SK-N-MC (cell line): ENCODE data around the gene MSL3B.

Experiments
- DNase-seq: peaks from one replicate; pipeline ENCODE4 v3.0.0-alpha.2; 2011; ENCODE audit warnings: low read depth, low spot score
- H3K27ac ChIP-seq: fragments of 200-600 bp; sonication (generic); 2 replicates; pipeline ENCODE4 v1.5.1; 2016; ENCODE audit warnings: mixed run types
- H3K36me3 ChIP-seq: fragments of 200-600 bp; sonication (generic); 2 replicates; pipeline ENCODE4 v1.6.1; 2017; ENCODE audit warnings: antibody characterized with exemption, low read length, mixed read lengths; ENCODE audit not compliant: insufficient read depth
- H3K4me3 ChIP-seq: fragments of 200-600 bp; sonication (generic); 2 replicates; pipeline ENCODE4 v1.5.1; 2016
- H3K9ac ChIP-seq: fragments of 200-600 bp; sonication (generic); 2 replicates; pipeline ENCODE4 v1.8.0; 2017; ENCODE audit warnings: mixed run types, mixed read lengths; ENCODE audit not compliant: insufficient read length
- H3K9me3 ChIP-seq: fragments of 200-600 bp; sonication (generic); 2 replicates; pipeline ENCODE4 v1.6.1; 2017; ENCODE audit warnings: low read depth, mild to moderate bottlenecking, antibody characterized with exemption, low read length, moderate library complexity, mixed read lengths
- EZH2 ChIP-seq: fragments of 200-600 bp; sonication (generic); IDR thresholded peaks from one replicate; pipeline ENCODE4 v1.6.1; 2017; ENCODE audit warnings: antibody characterized with exemption
- FOXP2 ChIP-seq: optimal IDR thresholded peaks from 2 replicates; pipeline ENCODE3; 2011; ENCODE audit warnings: mild to moderate bottlenecking, moderate library complexity; ENCODE audit not compliant: insufficient read depth; ENCODE audit errors: extremely low read length, control extremely low read depth
- POLR2AphosphoS5 ChIP-seq: IDR thresholded peaks from 2 replicates; pipeline ENCODE4 v1.6.1; 2012; ENCODE audit warnings: mild to moderate bottlenecking, low read depth, low read length, borderline replicate concordance

Gene MSL3B

GRCh38 chr2:233849607-233850271 lies 18.4 kb downstream of the MSL3B start:
- Histone ChIP-seq H3K36me3 (peaks cover 89% of the 10 kb centered on the region), H3K27ac (no peak overlapping the region), H3K9ac (no peak overlapping the region), H3K4me3 (no peak overlapping the region), H3K9me3 (no peaks in the 10 kb centered on the region)
- no peak for DNase-seq
- no peak for TF ChIP-seq FOXP2
- TF ChIP-seq EZH2 = no peak
- TF ChIP-seq POLR2AphosphoS5 = no peak

- no peak for DNase-seq
- Histone ChIP-seq H3K9ac (no peak overlapping the region), H3K36me3 (peaks cover 100% of the 10 kb centered on the region), H3K9me3 (no peaks in the 10 kb centered on the region), H3K27ac (no peak overlapping the region), H3K4me3 (no peak overlapping the region)
- TF ChIP-seq EZH2 (no peak), FOXP2 (no peak), POLR2AphosphoS5 (no peak)
Measured at GRCh38 chr2:233848276-233848675, 19.9 kb downstream of the MSL3B start.

DNA sequence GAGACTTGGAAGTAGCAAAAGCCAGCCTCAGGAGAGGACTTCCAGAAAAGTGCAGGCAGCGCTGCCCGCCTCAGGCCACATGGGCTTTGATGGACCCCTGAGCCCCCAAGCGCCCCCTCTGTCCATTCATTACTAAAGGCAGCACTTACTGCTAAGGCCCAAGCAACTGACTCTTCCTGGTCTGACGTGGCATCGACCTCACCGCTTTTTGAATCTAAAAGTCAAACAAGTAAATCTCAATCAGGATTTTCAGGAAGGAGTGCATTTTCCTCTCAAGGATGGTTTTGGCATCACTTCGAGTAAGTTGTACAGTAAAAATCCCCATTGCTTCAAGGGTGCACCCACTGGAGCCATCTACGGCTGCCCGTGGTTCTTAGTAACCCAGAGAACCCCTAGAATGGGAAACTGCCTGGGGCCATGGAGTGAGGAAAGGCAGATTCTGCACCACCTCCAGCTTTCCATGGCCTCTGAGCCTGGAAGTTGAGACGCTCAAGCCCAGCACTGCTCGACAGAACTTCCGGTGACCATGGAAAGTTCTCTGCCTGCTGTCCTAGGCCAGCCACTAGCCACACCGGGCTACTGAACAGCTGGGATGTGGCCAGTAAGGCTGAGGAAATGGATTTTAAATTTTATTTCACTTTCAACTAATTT lies 20.8 kb downstream of the MSL3B start:
- Histone ChIP-seq H3K27ac (no peak overlapping the region; the same call in 1 of the 2 replicates), H3K4me3 (no peak overlapping the region), H3K36me3 (peaks cover 100% of the 10 kb centered on the region), H3K9ac (no peak overlapping the region), H3K9me3 (no peaks in the 10 kb centered on the region)
- TF ChIP-seq POLR2AphosphoS5 (no peak), EZH2 (no peak), FOXP2 (no peak)
- no peak for DNase-seq

DNA sequence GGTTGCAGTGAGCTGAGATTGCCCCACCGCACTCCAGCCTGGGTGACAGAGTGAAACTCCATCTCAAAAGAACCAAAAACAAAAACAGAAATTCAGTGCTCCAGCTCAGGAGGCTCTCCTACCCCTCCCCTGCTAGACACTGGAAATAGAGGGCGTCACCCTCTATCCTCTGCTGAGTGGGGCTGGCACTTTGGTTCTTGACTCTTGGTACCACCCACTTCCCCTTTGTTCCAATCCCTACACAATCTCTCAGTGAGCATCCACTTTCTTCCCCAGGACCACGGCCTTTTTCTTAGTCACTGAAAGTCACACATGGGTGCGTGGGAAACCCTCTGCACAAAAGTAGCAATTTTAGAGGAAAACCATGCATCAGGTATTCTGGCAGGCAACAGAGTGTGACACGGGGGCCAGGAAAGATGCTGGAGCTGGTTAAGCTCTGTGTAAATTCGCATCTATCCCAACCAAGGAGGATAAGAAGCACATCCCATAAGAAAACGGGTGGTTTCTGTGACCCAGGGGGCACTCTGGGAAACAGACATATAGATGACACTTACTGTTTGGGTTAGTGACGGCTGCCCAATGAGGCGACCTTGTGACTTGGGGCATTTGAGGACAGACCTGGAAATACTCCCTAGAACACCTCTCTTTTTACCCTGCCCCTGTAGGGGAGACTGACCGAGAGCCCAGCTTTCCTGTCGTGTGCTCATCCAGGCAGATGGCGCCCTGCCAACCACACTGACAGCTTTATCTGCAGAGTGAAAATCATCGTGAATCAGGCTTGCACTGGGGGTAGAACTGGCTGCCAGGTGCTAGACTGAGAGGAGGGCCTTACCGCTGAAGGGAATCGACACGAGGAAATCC lies 21.6 kb downstream of the MSL3B start:
- TF ChIP-seq POLR2AphosphoS5 (no peak), FOXP2 (no peak), EZH2 (no peak)
- no peaks in the 10 kb centered on the region for H3K9me3 ChIP-seq
- peaks cover 100% of the 10 kb centered on the region for H3K36me3 ChIP-seq
- H3K4me3 ChIP-seq = no peak overlapping the region
- H3K9ac ChIP-seq = no peak overlapping the region
- H3K27ac ChIP-seq = no peak overlapping the region
- DNase-seq = no peak

GRCh38 chr2:233845301-233846060 lies 22.7 kb downstream of the MSL3B start:
- no peaks in the 10 kb centered on the region for H3K9me3 ChIP-seq
- H3K9ac ChIP-seq = no peak overlapping the region
- TF ChIP-seq FOXP2 = no peak
- TF ChIP-seq POLR2AphosphoS5 = no peak
- TF ChIP-seq EZH2 = no peak
- no peak overlapping the region for H3K4me3 ChIP-seq
- peaks cover 100% of the 10 kb centered on the region for H3K36me3 ChIP-seq
- no peak for DNase-seq
- H3K27ac ChIP-seq = no peak overlapping the region

DNA sequence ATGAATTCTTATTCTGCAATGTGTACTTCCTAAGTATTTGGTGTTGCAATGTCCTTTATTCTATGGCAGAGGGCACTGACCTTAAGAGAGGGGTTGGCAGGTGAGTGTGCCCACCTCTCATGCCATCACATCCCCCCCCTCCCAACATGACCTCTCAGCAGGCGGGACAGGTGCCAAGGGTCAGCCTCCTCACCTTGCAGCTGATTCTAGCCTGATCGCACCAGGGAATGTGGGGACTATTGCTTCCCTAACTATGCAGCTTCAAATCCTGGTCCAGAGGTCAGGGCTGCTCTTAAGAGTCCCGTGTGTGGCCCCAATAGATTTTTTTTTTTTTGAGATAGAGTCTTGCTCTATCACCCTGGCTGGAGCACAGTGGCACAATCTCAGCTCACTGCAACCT lies 23.4 kb downstream of the MSL3B start:
- DNase-seq = no peak
- Histone ChIP-seq H3K9ac (no peak overlapping the region), H3K27ac (no peak overlapping the region), H3K4me3 (no peak overlapping the region), H3K9me3 (no peaks in the 10 kb centered on the region), H3K36me3 (peaks cover 100% of the 10 kb centered on the region)
- TF ChIP-seq EZH2 (no peak), POLR2AphosphoS5 (no peak), FOXP2 (no peak)

DNA sequence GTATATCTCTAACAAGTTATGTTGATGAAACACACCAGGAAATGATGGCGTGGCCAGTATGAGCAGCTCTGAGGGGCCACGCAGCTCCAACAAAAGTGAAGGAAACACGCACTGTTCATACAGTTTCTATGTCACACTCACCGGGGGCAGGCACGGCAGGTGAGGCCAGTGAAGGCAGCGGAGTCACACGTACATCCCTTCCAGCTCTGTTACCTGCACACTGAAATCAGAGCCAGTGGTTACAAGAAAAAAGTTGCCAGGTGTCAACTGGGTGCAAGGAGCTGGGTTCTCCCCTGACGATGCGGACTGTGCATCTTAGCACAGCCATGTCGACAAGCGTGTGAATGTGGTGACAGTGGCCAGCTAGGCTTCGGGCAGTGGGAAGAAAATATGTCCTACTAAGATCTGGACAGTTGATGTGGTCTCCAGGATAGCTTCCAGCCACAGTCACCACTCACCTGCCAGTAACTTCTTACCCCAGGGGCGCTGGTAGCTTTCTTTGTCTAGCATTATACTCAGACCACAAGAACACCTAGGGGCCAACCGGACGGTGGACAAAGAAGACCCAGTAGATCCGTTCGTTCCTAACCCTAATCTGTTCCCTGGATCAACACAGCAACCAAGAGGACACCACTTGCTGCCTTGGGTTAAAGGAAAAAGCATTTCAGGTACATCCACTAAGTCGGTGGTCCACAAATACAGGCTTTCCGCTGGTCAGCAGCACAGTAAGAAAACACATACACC lies 23.9 kb downstream of the MSL3B start:
- DNase-seq = no peak
- no peak overlapping the region for H3K27ac ChIP-seq
- no peaks in the 10 kb centered on the region for H3K9me3 ChIP-seq
- no peak overlapping the region for H3K4me3 ChIP-seq
- H3K36me3 ChIP-seq = peaks cover 100% of the 10 kb centered on the region
- H3K9ac ChIP-seq = no peak overlapping the region
- TF ChIP-seq POLR2AphosphoS5 (no peak), FOXP2 (no peak), EZH2 (no peak)
